ENCODE measurements around the gene RECQL. TPM values are rescaled to one million over a fixed set of nuclear protein-coding genes. Genes with fewer than 3 reads are reported as not detected.

The RECQL gene
- total and polyA plus RNA-seq, 2 donors (not counting 1 experiment from before 2014, with no cell fraction given), result 54.8 to 62.6 TPM

- no peak for DNase-seq (ENCODE audit: low read depth in 2 of 2)
- Histone ChIP-seq H3K9me3 (ENCODE audit: control insufficient read depth, insufficient read depth, low read depth, low read length) (no peaks in the 10 kb centered on the region), H3K36me3 (ENCODE audit: control insufficient read depth, insufficient read depth, low read length) (no peaks in the 10 kb centered on the region), H3K27me3 (ENCODE audit: control insufficient read depth, insufficient read depth, low read length) (no peaks in the 10 kb centered on the region), H3K79me2 (ENCODE audit: control insufficient read depth, insufficient read depth, low read length) (no peaks in the 10 kb centered on the region), H2AFZ (ENCODE audit: low read length) (no peak overlapping the region), H3K27ac (ENCODE audit: insufficient read depth, low read length) (no peak overlapping the region), H3K4me2 (ENCODE audit: extremely low read depth, insufficient read depth, low read length) (no peak overlapping the region), H3K4me1 (ENCODE audit: control insufficient read depth, extremely low read depth, insufficient read depth, low read length) (no peaks in the 10 kb centered on the region), H3K9ac (ENCODE audit: insufficient read depth, low read length) (no peak overlapping the region), H3K4me3 (replicated peaks in 1 of 4; ENCODE audit: control extremely low read depth in 1 of 4, insufficient read depth in 1 of 4, low read depth in 3 of 4, low read length in 4 of 4) (no peak overlapping the region), H4K20me1 (ENCODE audit: control insufficient read depth, extremely low read depth, insufficient read depth, low read length) (no peaks in the 10 kb centered on the region)
- no peak for TF ChIP-seq EZH2 (IDR thresholded peaks at IDR 0.05; ENCODE audit: low read length, missing control alignments)
- TF ChIP-seq, protein P1, sequence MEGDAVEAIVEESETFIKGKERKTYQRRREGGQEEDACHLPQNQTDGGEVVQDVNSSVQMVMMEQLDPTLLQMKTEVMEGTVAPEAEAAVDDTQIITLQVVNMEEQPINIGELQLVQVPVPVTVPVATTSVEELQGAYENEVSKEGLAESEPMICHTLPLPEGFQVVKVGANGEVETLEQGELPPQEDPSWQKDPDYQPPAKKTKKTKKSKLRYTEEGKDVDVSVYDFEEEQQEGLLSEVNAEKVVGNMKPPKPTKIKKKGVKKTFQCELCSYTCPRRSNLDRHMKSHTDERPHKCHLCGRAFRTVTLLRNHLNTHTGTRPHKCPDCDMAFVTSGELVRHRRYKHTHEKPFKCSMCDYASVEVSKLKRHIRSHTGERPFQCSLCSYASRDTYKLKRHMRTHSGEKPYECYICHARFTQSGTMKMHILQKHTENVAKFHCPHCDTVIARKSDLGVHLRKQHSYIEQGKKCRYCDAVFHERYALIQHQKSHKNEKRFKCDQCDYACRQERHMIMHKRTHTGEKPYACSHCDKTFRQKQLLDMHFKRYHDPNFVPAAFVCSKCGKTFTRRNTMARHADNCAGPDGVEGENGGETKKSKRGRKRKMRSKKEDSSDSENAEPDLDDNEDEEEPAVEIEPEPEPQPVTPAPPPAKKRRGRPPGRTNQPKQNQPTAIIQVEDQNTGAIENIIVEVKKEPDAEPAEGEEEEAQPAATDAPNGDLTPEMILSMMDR (conservative IDR thresholded peaks at IDR 0.05 in 1 of 2, IDR thresholded peaks at IDR 0.05 in 1 of 2; ENCODE audit: low read depth in 1 of 2, low read length in 2 of 2), result no peak
Observed at GRCh38 chr12:21545557-21545956, 44.1 kb upstream of the RECQL start.

DNA sequence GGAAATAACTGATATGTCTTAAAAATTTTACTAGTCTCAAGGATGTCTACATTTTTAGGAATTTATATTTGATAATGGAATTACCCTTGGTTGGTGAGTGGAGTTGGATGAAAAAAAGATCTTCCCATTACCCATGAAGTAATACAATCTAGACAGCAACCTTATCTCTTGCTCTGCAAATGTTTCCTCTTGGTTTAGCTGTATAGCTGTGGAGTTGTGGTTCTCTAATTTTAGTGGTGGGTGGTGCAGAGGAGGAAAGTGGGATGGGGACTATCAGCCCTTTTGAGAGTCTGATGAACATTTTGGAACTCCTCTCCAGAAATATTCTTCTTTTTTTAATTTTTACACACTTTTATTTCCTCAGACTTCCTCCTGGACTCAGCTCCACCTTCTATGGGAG lies 41.7 kb upstream of the RECQL start:
- H3K36me3 ChIP-seq (ENCODE audit: control insufficient read depth, insufficient read depth, low read length), result no peaks in the 10 kb centered on the region
- H4K20me1 ChIP-seq (ENCODE audit: control insufficient read depth, extremely low read depth, insufficient read depth, low read length), result no peaks in the 10 kb centered on the region
- H3K9me3 ChIP-seq (ENCODE audit: control insufficient read depth, insufficient read depth, low read depth, low read length), result no peaks in the 10 kb centered on the region
- H3K4me2 ChIP-seq (ENCODE audit: extremely low read depth, insufficient read depth, low read length), result no peak overlapping the region
- H3K4me3 ChIP-seq (replicated peaks in 1 of 4; ENCODE audit: control extremely low read depth in 1 of 4, insufficient read depth in 1 of 4, low read depth in 3 of 4, low read length in 4 of 4), result no peak overlapping the region
- H3K79me2 ChIP-seq (ENCODE audit: control insufficient read depth, insufficient read depth, low read length), result no peaks in the 10 kb centered on the region
- H3K27me3 ChIP-seq (ENCODE audit: control insufficient read depth, insufficient read depth, low read length), result no peaks in the 10 kb centered on the region
- H3K27ac ChIP-seq (ENCODE audit: insufficient read depth, low read length), result no peak overlapping the region
- H3K9ac ChIP-seq (ENCODE audit: insufficient read depth, low read length), result no peak overlapping the region
- no peak overlapping the region for H2AFZ ChIP-seq (ENCODE audit: low read length)
- TF ChIP-seq EZH2 (IDR thresholded peaks at IDR 0.05; ENCODE audit: low read length, missing control alignments), result no peak
- TF ChIP-seq, protein P1 (conservative IDR thresholded peaks at IDR 0.05 in 1 of 2, IDR thresholded peaks at IDR 0.05 in 1 of 2; ENCODE audit: low read depth in 1 of 2, low read length in 2 of 2), result no peak
- no peaks in the 10 kb centered on the region for H3K4me1 ChIP-seq (ENCODE audit: control insufficient read depth, extremely low read depth, insufficient read depth, low read length)
- no peak for DNase-seq (ENCODE audit: low read depth in 2 of 2)

- no peak overlapping the region for H3K4me3 ChIP-seq (replicated peaks in 1 of 4; ENCODE audit: control extremely low read depth in 1 of 4, insufficient read depth in 1 of 4, low read depth in 3 of 4, low read length in 4 of 4)
- H3K27ac ChIP-seq (ENCODE audit: insufficient read depth, low read length), result no peak overlapping the region
- no peaks in the 10 kb centered on the region for H3K4me1 ChIP-seq (ENCODE audit: control insufficient read depth, extremely low read depth, insufficient read depth, low read length)
- no peaks in the 10 kb centered on the region for H3K9me3 ChIP-seq (ENCODE audit: control insufficient read depth, insufficient read depth, low read depth, low read length)
- H3K9ac ChIP-seq (ENCODE audit: insufficient read depth, low read length), result no peak overlapping the region
- no peak overlapping the region for H2AFZ ChIP-seq (ENCODE audit: low read length)
- H4K20me1 ChIP-seq (ENCODE audit: control insufficient read depth, extremely low read depth, insufficient read depth, low read length), result no peaks in the 10 kb centered on the region
- H3K27me3 ChIP-seq (ENCODE audit: control insufficient read depth, insufficient read depth, low read length), result no peaks in the 10 kb centered on the region
- no peak overlapping the region for H3K4me2 ChIP-seq (ENCODE audit: extremely low read depth, insufficient read depth, low read length)
- TF ChIP-seq EZH2 (IDR thresholded peaks at IDR 0.05; ENCODE audit: low read length, missing control alignments), result no peak
- TF ChIP-seq, protein P1 (conservative IDR thresholded peaks at IDR 0.05 in 1 of 2, IDR thresholded peaks at IDR 0.05 in 1 of 2; ENCODE audit: low read depth in 1 of 2, low read length in 2 of 2), result no peak
- DNase-seq (ENCODE audit: low read depth in 2 of 2), result no peak
- H3K36me3 ChIP-seq (ENCODE audit: control insufficient read depth, insufficient read depth, low read length), result no peaks in the 10 kb centered on the region
- H3K79me2 ChIP-seq (ENCODE audit: control insufficient read depth, insufficient read depth, low read length), result no peaks in the 10 kb centered on the region
Observed at GRCh38 chr12:21542403-21542802, 41.0 kb upstream of the RECQL start.

All from fibroblast of lung (primary cell).